Epithelial cell of esophagus (primary cell): Measurements from ENCODE around the gene TEX35.

Experiments used
- DNase-seq: peaks from one replicate; pipeline ENCODE4 v3.0.0; 2010; ENCODE audit warnings: low read depth
- H3K4me3 ChIP-seq: 2 replicates; pipeline ENCODE4 v1.5.1; 2011; ENCODE audit warnings: mild to moderate bottlenecking, low read length, control low read depth
- TF ChIP-seq, protein P1 (sequence below): IDR thresholded peaks from 2 replicates; pipeline ENCODE4 v1.5.1; 2011; ENCODE audit warnings: low read depth, mild to moderate bottlenecking, low read length, control low read depth, inconsistent platforms; ENCODE audit not compliant: insufficient read depth; ENCODE audit errors: missing control alignments

Gene TEX35

GRCh38 chr1:178472531-178472930 lies 40.4 kb upstream of the TEX35 start:
- TF ChIP-seq, protein P1, sequence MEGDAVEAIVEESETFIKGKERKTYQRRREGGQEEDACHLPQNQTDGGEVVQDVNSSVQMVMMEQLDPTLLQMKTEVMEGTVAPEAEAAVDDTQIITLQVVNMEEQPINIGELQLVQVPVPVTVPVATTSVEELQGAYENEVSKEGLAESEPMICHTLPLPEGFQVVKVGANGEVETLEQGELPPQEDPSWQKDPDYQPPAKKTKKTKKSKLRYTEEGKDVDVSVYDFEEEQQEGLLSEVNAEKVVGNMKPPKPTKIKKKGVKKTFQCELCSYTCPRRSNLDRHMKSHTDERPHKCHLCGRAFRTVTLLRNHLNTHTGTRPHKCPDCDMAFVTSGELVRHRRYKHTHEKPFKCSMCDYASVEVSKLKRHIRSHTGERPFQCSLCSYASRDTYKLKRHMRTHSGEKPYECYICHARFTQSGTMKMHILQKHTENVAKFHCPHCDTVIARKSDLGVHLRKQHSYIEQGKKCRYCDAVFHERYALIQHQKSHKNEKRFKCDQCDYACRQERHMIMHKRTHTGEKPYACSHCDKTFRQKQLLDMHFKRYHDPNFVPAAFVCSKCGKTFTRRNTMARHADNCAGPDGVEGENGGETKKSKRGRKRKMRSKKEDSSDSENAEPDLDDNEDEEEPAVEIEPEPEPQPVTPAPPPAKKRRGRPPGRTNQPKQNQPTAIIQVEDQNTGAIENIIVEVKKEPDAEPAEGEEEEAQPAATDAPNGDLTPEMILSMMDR = no peak
- DNase-seq = no peak
- H3K4me3 ChIP-seq = no peak overlapping the region

GRCh38 chr1:178477373-178477772 lies 35.5 kb upstream of the TEX35 start:
- TF ChIP-seq, protein P1 = no peak
- H3K4me3 ChIP-seq = no peak overlapping the region
- no peak for DNase-seq

DNA sequence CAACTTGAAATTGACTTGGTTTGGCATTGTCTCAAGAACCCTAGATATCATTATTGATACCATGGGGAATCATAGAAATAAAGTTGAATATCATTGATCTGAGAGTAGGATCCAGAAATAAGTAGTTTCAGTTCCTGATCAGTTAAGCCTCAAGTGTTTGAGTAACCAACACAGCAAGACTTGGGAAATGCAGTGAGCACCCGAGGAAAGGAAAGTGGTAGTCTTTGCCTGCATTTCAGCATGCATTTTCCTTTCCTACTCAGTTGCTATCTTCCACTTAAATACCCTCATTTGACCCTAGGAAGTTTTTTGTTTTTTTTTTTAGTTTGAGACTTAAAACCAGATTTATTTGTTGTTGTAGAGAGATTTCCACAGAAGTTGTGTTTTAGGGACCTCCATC lies 35.1 kb upstream of the TEX35 start:
- no peak overlapping the region for H3K4me3 ChIP-seq
- no peak for DNase-seq
- TF ChIP-seq, protein P1 = no peak

DNA sequence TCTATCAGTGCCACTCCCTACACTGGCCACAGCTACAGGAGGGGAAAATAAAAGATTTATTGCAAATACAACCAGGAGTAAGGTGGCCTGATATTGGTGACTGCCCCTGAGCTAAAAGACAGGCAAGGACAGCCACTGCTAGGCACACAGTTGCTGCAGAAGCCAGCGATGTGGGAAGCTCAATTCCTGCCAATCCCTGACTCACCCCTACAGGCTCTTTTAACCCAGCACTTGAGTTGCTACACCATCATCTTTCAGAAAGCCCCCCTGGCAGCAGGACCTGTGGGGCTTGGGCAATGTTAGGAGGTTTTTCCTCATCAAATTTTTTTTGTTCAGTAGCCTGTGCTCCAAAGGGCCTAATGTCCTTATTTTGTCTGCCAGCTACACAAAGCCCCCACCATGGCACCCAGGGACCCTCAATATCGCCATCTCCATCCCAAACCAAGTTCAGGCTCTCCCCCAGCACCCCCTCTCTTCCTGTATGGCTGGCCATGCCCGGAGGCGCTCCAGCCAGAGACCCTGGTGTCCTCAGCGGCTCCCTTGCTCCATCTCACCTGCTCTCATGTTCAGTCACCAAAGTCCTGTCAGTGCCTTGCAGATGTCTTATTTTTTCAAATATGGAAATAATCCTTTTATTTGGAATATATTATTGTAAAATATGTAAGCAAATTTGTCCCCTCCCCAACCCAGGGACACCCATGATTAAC lies 29.5 kb upstream of the TEX35 start:
- no peak overlapping the region for H3K4me3 ChIP-seq
- TF ChIP-seq, protein P1 = no peak
- DNase-seq = no peak

- DNase-seq = no peak
- H3K4me3 ChIP-seq = no peak overlapping the region
- TF ChIP-seq, protein P1 = no peak
Observed at GRCh38 chr1:178484698-178485225, 28.1 kb upstream of the TEX35 start.

DNA sequence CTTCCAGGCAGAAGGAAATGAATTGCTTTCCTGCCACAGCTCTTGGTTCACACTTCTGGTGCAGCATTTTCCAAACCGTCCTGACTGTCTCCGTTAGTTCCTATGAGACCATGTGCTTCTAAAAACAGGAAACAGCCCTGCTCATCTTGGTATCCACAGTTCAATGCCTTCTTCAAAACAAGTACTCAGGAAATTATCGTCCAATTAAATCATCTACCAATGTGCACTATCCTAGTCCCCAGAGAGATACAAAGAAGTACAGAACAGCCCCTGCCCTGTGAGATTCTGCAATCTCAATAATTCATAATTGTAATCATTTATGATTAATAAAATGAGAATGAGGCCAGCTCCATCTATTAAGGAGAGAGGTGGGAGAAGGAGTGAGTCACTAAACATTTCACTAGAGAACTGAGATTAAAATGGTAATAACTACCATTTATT lies 27.3 kb upstream of the TEX35 start:
- H3K4me3 ChIP-seq = no peak overlapping the region
- TF ChIP-seq, protein P1 = no peak
- no peak for DNase-seq
